DMS79 treated with DMSO at 0.1 percent for 48 hours (cell line): ENCODE results near the gene JAKMIP1.
"Not testable (repeated sequence)": the region's sequence is repeated elsewhere in the genome, so short reads cannot be mapped to it uniquely, and the experiment has no call there.

ENCODE experiments used
- DNase-seq: peaks from one replicate; lab custom pipeline; 2025; lab: John Stamatoyannopoulos, UW

Gene JAKMIP1

GRCh38 chr4:6229095-6229494, 28.7 kb upstream of the JAKMIP1 start:
- peak; percentile 20 for DNase-seq

- no peak for DNase-seq
Measured at GRCh38 chr4:6228158-6229067, 28.1 kb upstream of the JAKMIP1 start.

GRCh38 chr4:6227412-6228157, 27.2 kb upstream of the JAKMIP1 start:
- peak; percentile 29 for DNase-seq

- DNase-seq, result no peak
Measured at GRCh38 chr4:6226506-6226905, 26.2 kb upstream of the JAKMIP1 start.

- DNase-seq, result no peak
Measured at GRCh38 chr4:6225469-6225868, 25.1 kb upstream of the JAKMIP1 start.

- DNase-seq, result no peak
Measured at GRCh38 chr4:6224735-6225134, 24.4 kb upstream of the JAKMIP1 start.

GRCh38 chr4:6222761-6223292, 22.5 kb upstream of the JAKMIP1 start:
- peak; percentile 4 for DNase-seq

- DNase-seq, result no peak
Measured at GRCh38 chr4:6221851-6222760, 21.8 kb upstream of the JAKMIP1 start.

- peak; percentile 23 for DNase-seq
Measured at GRCh38 chr4:6221301-6221850, 21.0 kb upstream of the JAKMIP1 start.

- DNase-seq, result peak; percentile 53
Measured at GRCh38 chr4:6217716-6218381, 17.5 kb upstream of the JAKMIP1 start.

GRCh38 chr4:6216588-6216987, 16.2 kb upstream of the JAKMIP1 start:
- DNase-seq, result no peak

- DNase-seq, result no peak
Measured at GRCh38 chr4:6209921-6210320, 9.6 kb upstream of the JAKMIP1 start.

- DNase-seq, result not testable (repeated sequence)
Measured at GRCh38 chr4:6209291-6209690, 8.9 kb upstream of the JAKMIP1 start.

GRCh38 chr4:6208416-6208815, 8.1 kb upstream of the JAKMIP1 start:
- no peak for DNase-seq

GRCh38 chr4:6207602-6208001, 7.3 kb upstream of the JAKMIP1 start:
- peak; percentile 25 for DNase-seq

- DNase-seq, result no peak
Measured at GRCh38 chr4:6206771-6207290, 6.5 kb upstream of the JAKMIP1 start.

GRCh38 chr4:6205973-6206372, 5.6 kb upstream of the JAKMIP1 start:
- DNase-seq, result no peak

GRCh38 chr4:6205567-6205931, 5.2 kb upstream of the JAKMIP1 start:
- no peak for DNase-seq

GRCh38 chr4:6204871-6205566, 4.7 kb upstream of the JAKMIP1 start:
- DNase-seq, result no peak

- no peak for DNase-seq
Measured at GRCh38 chr4:6204098-6204497, 3.7 kb upstream of the JAKMIP1 start.
